22Rv1 (cell line): ENCODE data around the gene PILRB.

Experiments used
- H3K27ac ChIP-seq: fragments of 450-650 bp; 2 replicates; pipeline ENCODE4 v1.5.1; 2017
- ZFX ChIP-seq: fragments of 450-650 bp; IDR thresholded peaks from 2 replicates; pipeline ENCODE4 v1.6.1; 2017; ENCODE audit warnings: antibody characterized with exemption, borderline replicate concordance
- TF ChIP-seq, protein P1 (sequence below): fragments of 450-650 bp; IDR thresholded peaks from 2 replicates; pipeline ENCODE4 v1.5.1; 2017; ENCODE audit warnings: mild to moderate bottlenecking

The PILRB gene

DNA sequence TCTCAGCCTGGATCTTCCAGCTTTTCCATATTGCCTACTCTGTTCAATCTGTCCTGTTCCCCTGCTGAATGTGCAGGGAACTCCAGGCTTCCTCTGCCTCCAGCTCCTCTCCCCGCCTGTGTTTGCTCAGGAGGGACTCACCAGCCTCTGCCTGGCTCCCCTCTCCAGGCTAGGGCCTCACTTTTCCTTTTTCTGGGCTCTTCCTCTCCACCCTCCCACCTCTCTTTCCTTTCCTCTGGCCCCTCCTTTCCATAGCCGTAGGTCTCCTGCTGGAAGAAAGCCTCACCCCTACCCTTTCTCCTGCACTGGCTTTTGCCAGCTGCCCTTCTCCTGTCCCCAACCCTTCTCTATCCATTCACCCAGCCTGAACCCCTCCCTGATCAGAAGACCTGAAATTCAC is 40.3 kb downstream of the PILRB start:
- TF ChIP-seq, protein P1, sequence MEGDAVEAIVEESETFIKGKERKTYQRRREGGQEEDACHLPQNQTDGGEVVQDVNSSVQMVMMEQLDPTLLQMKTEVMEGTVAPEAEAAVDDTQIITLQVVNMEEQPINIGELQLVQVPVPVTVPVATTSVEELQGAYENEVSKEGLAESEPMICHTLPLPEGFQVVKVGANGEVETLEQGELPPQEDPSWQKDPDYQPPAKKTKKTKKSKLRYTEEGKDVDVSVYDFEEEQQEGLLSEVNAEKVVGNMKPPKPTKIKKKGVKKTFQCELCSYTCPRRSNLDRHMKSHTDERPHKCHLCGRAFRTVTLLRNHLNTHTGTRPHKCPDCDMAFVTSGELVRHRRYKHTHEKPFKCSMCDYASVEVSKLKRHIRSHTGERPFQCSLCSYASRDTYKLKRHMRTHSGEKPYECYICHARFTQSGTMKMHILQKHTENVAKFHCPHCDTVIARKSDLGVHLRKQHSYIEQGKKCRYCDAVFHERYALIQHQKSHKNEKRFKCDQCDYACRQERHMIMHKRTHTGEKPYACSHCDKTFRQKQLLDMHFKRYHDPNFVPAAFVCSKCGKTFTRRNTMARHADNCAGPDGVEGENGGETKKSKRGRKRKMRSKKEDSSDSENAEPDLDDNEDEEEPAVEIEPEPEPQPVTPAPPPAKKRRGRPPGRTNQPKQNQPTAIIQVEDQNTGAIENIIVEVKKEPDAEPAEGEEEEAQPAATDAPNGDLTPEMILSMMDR: no peak; the same call in 1 of the 2 replicates
- H3K27ac ChIP-seq: no peak overlapping the region

DNA sequence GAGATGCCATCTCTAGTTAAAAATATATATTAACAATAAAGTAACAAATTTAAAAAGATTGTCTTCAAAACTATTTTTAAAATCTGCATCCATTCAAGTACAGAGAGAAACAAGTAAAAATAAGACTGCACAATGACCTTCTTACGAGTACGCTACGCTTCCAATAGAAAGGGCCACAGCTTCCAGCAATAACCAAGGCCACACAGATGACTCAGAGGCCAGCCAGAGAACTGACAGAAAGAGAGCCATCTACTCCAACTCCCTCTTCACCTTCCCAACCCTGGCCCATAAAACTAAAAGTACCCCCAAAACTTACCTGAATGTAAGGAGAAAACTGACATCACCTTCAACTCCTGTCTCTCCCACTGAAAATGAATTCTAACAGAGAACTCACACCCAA is 42.1 kb downstream of the PILRB start:
- TF ChIP-seq ZFX: no peak
- TF ChIP-seq, protein P1: no peak
- H3K27ac ChIP-seq: no peak overlapping the region

DNA sequence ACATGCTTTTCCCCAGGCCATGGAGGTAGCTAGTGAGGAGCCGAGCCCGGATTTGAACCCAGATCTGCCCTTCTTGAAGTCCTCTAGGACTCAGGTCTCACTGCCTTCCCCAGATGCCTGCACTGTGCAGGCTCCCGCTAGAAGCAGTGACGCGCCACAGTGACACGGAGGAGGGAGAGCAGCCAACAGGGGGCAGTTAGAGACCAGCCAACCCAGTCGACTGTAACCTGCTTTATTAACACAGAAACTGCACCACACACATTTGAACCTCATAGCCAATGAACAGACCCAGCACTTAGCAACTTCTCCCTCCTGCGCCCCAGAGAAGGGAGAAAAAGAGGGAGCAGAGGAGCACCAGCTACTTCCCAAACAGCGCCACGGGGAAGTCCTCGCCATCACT is 42.7 kb downstream of the PILRB start:
- no peak for TF ChIP-seq ZFX
- TF ChIP-seq, protein P1: peak; percentile 29; the same call in 1 of the 2 replicates
- H3K27ac ChIP-seq: no peak overlapping the region

DNA sequence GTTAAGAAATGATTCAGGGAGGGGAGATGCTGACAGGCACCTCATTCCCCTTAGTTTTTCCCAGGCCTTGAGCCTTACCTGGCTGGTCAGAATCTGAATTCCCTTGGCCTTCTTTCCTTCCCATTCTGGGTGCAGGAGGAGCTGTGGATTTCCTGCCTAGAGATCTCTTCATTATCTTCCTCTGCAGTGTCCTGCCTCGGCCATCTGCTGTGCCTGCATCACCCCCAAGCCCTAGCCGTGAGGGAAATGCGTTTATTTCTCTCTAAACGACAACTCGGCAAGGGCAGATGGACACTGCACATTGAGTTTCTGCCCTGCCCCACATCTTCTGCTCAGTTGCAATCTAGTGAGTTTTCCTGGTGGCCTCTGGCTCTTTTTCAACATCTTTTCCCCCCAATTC is 43.9 kb downstream of the PILRB start:
- no peak for TF ChIP-seq ZFX
- TF ChIP-seq, protein P1: no peak
- H3K27ac ChIP-seq: no peak overlapping the region

DNA sequence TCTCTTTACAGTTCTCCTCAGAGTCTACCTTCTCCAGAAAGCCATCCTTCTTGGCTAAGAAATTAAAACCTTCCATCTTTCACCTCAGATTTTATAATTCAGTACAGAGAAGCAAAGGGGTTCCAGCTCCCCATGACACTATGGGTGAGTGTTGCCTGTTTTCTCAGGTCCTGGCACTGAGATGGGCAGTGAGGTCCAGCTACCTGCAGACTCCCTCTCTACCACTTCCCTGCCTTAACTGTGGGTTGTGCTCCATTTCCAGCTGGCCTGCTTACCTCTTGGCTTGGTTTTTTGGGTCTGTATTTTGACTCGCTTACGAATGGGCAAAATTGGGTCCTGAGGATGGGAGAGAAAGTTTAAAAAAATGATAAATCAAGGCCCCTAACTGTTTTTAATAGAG is 44.3 kb downstream of the PILRB start:
- TF ChIP-seq ZFX: no peak
- TF ChIP-seq, protein P1: no peak

DNA sequence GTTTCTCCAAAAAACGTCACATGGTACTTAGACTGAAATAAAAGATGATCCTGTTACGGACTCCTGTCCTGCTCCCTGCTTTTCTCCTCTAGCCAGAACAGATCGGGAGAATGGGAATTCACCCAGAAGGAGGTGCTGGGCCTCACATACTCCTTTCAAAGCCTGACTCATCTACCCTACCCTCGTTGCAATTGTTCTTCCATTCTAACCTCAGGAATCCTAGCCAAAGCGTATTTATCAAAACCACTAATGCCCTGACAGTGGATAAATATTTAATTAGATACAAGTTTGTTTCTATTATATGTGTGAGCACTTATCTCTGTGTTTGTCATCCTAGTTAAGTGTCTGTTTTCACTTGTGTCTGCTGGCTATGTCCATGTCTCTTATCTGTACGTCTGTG is 48.9 kb downstream of the PILRB start:
- no peak overlapping the region for H3K27ac ChIP-seq
- TF ChIP-seq ZFX: no peak
- TF ChIP-seq, protein P1: no peak

More for the DNA sequence above, 44.3 kb downstream of the PILRB start:
- H3K27ac ChIP-seq: no peak overlapping the region

DNA sequence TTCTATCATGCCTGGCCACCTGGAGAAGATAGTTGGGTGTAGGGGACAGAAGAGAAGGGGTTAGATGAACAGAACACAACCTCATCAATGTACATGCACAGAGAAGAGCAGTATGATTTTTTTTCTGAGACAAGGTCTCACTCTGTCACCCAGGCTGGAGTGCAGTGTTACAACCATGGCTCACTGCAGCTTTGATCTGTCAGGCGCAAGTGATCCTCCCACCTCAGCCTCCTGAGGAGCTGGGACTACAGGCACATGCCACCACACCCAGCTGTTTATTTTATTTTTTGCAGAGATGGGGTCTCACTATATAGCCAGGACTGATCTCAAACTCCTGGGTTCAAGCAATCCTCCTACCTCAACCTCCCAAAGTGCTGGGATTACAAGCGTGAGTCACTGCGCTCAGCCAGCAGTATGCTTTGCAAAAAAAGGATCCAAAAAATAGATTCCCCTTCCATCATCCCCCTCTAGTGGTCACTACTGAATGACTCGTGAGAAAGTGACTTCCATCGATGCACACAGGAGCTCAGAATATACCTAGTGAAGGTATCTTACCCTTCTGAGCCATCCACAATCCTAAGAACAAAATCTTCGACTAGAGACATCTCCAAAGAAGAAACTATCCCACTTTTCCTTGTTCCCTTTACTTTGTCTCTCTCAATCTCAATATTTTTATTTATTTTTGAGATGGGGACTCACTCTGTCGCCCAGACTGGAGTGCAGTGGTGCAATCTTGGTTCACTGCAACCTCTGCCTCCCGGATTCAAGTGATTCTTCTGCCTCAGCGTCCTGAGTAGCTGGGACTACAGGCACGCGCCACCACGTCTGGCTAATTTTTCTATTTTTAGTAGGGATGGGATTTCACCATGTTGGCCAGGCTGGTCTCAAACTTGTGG is 49.6 kb downstream of the PILRB start:
- TF ChIP-seq, protein P1: peak; percentile 89
- no peak for TF ChIP-seq ZFX
- H3K27ac ChIP-seq: no peak overlapping the region
